GM12892 (cell line): Measurements from ENCODE around the gene ANO6.

Experiments used
- POLR2A ChIP-seq: IDR thresholded peaks from 2 replicates; pipeline ENCODE4 v1.6.1; 2011; ENCODE audit warnings: low read depth, low read length, control low read depth
- POLR2AphosphoS5 ChIP-seq: IDR thresholded peaks from 2 replicates; pipeline ENCODE4 v1.6.1; 2011; ENCODE audit warnings: low read depth, low read length, control low read depth
- TAF1 ChIP-seq: IDR thresholded peaks from 2 replicates; pipeline ENCODE4 v1.6.1; 2011; ENCODE audit warnings: low read depth, mild to moderate bottlenecking, control low read depth, low read length, borderline replicate concordance

DNA sequence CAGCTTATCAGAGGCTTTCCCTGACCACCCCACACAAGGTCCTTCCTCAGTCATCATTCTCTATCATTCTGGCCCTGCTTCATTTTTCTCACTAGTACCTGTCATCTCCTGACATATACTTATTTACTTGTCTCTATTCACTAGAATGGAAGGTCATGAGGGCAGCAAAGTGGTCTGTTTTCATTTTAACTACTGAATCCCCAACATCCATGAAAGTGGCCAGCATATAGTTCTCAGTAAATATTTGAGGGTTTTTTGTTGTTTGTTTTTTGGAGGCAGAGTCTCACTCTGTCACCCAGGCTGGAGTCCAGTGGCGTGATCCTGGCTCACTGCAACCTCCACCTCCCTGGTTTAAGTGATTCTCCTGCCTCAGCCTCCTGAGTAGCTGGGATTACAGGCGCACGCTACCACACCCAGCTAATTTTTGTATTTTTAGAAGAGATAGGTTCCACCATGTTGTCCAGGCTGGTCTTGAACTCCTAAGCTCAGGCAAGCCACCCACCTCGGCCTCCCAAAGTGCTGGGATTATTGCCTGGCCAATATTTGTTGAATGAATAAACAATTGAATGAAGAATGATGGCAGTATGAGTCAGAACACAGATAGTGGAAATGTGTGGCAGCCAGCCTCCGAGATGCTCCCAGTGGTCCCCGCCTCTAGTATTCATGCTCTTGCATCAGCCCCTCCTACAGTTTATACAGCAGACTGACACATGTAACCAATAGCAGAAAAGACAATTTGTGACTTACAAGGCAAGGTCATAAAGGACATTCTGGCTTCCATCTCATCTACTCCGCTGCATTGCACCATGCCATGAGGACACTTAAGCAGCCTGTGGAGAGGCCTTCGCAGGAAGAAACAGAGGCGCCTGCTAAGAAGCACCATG lies 7.0 kb upstream of the ANO6 start:
- TF ChIP-seq TAF1 (no peak), POLR2AphosphoS5 (no peak), POLR2A (no peak)
